ENCODE measurements around the gene CNKSR1.

CNKSR1 gene

GRCh38 chr1:26169669-26170471 lies 7.4 kb upstream of the CNKSR1 start, which contains the start of gene ZNF593 (continued):
- TF ChIP-seq PRDM10 (tag by site-specific recombination; IDR thresholded peaks at IDR 0.05) (peak; percentile 28; the same call in 1 of the 2 replicates), ZEB2 (tag by site-specific recombination; IDR thresholded peaks at IDR 0.05) (peak; percentile 82), GLIS2 (tag by site-specific recombination; IDR thresholded peaks at IDR 0.05) (peak; percentile 98), ZNF473 (tag by site-specific recombination; IDR thresholded peaks at IDR 0.05) (no peak), TSHZ1 (tag by site-specific recombination; IDR thresholded peaks at IDR 0.05; ENCODE audit: borderline replicate concordance) (peak; percentile 84), ZXDB (tag by site-specific recombination; IDR thresholded peaks at IDR 0.05) (peak; percentile 92), KLF16 (tag by site-specific recombination; IDR thresholded peaks at IDR 0.05) (peak; percentile 92), ZNF530 (tag by site-specific recombination; IDR thresholded peaks at IDR 0.05; ENCODE audit: low read depth) (no peak), SP2 (tag by site-specific recombination; IDR thresholded peaks at IDR 0.05) (peak; percentile 70), ZNF146 (tag by site-specific recombination; IDR thresholded peaks at IDR 0.05) (0 out of 2 replicates have a peak, but pooled peaks have one; percentile 48), HIC1 (tag by site-specific recombination; IDR thresholded peaks at IDR 0.05) (peak; percentile 99), KLF8 (tag by site-specific recombination; IDR thresholded peaks at IDR 0.05) (peak; percentile 94), ZNF596 (tag by site-specific recombination; IDR thresholded peaks at IDR 0.05) (no peak), ZNF324 (tag by site-specific recombination; IDR thresholded peaks at IDR 0.05) (peak; percentile 95), ZNF416 (tag by site-specific recombination; IDR thresholded peaks at IDR 0.05) (0 out of 2 replicates have a peak, but pooled peaks have one; percentile 10), ZSCAN30 (tag by site-specific recombination; IDR thresholded peaks at IDR 0.05) (peak; percentile 91), ZFP37 (tag by site-specific recombination; IDR thresholded peaks at IDR 0.05) (peak; percentile 97), ZNF792 (tag by site-specific recombination; IDR thresholded peaks at IDR 0.05) (peak; percentile 85; the same call in 1 of the 2 replicates), MEIS1 (CRISPR knock-in tag; IDR thresholded peaks at IDR 0.05; ENCODE audit: borderline replicate concordance) (no peak)
- TF ChIP-seq, protein P1, sequence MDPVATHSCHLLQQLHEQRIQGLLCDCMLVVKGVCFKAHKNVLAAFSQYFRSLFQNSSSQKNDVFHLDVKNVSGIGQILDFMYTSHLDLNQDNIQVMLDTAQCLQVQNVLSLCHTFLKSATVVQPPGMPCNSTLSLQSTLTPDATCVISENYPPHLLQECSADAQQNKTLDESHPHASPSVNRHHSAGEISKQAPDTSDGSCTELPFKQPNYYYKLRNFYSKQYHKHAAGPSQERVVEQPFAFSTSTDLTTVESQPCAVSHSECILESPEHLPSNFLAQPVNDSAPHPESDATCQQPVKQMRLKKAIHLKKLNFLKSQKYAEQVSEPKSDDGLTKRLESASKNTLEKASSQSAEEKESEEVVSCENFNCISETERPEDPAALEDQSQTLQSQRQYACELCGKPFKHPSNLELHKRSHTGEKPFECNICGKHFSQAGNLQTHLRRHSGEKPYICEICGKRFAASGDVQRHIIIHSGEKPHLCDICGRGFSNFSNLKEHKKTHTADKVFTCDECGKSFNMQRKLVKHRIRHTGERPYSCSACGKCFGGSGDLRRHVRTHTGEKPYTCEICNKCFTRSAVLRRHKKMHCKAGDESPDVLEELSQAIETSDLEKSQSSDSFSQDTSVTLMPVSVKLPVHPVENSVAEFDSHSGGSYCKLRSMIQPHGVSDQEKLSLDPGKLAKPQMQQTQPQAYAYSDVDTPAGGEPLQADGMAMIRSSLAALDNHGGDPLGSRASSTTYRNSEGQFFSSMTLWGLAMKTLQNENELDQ (tag by site-specific recombination; IDR thresholded peaks at IDR 0.05; ENCODE audit: low read depth) = no peak
- TF ChIP-seq, protein P2, sequence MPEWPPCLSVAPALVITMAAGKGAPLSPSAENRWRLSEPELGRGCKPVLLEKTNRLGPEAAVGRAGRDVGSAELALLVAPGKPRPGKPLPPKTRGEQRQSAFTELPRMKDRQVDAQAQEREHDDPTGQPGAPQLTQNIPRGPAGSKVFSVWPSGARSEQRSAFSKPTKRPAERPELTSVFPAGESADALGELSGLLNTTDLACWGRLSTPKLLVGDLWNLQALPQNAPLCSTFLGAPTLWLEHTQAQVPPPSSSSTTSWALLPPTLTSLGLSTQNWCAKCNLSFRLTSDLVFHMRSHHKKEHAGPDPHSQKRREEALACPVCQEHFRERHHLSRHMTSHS (tag by site-specific recombination; IDR thresholded peaks at IDR 0.05) = no peak
- TF ChIP-seq, protein P3, sequence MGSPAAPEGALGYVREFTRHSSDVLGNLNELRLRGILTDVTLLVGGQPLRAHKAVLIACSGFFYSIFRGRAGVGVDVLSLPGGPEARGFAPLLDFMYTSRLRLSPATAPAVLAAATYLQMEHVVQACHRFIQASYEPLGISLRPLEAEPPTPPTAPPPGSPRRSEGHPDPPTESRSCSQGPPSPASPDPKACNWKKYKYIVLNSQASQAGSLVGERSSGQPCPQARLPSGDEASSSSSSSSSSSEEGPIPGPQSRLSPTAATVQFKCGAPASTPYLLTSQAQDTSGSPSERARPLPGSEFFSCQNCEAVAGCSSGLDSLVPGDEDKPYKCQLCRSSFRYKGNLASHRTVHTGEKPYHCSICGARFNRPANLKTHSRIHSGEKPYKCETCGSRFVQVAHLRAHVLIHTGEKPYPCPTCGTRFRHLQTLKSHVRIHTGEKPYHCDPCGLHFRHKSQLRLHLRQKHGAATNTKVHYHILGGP (tag by site-specific recombination; IDR thresholded peaks at IDR 0.05) = peak; percentile 32; the same call in 1 of the 2 replicates
- TF ChIP-seq, protein P4, sequence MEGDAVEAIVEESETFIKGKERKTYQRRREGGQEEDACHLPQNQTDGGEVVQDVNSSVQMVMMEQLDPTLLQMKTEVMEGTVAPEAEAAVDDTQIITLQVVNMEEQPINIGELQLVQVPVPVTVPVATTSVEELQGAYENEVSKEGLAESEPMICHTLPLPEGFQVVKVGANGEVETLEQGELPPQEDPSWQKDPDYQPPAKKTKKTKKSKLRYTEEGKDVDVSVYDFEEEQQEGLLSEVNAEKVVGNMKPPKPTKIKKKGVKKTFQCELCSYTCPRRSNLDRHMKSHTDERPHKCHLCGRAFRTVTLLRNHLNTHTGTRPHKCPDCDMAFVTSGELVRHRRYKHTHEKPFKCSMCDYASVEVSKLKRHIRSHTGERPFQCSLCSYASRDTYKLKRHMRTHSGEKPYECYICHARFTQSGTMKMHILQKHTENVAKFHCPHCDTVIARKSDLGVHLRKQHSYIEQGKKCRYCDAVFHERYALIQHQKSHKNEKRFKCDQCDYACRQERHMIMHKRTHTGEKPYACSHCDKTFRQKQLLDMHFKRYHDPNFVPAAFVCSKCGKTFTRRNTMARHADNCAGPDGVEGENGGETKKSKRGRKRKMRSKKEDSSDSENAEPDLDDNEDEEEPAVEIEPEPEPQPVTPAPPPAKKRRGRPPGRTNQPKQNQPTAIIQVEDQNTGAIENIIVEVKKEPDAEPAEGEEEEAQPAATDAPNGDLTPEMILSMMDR (tag by site-specific recombination; IDR thresholded peaks at IDR 0.05) = peak; percentile 98

All from HEK293 (cell line).